ENCODE data around the gene TMEM109. TPM values are rescaled to one million over a fixed set of nuclear protein-coding genes. Genes with fewer than 3 reads are reported as not detected.

Gene TMEM109
- total and polyA plus RNA-seq, 2 experiments from 2014 or later: 17.4 to 17.7 TPM

GRCh38 chr11:60964801-60965200 is 50.8 kb downstream of the TMEM109 start (continued):
- TF ChIP-seq, protein P1, sequence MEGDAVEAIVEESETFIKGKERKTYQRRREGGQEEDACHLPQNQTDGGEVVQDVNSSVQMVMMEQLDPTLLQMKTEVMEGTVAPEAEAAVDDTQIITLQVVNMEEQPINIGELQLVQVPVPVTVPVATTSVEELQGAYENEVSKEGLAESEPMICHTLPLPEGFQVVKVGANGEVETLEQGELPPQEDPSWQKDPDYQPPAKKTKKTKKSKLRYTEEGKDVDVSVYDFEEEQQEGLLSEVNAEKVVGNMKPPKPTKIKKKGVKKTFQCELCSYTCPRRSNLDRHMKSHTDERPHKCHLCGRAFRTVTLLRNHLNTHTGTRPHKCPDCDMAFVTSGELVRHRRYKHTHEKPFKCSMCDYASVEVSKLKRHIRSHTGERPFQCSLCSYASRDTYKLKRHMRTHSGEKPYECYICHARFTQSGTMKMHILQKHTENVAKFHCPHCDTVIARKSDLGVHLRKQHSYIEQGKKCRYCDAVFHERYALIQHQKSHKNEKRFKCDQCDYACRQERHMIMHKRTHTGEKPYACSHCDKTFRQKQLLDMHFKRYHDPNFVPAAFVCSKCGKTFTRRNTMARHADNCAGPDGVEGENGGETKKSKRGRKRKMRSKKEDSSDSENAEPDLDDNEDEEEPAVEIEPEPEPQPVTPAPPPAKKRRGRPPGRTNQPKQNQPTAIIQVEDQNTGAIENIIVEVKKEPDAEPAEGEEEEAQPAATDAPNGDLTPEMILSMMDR (conservative IDR thresholded peaks at IDR 0.05; ENCODE audit: low read depth in 2 of 2): no peak
- TF ChIP-seq ZNF331 (CRISPR knock-in tag; IDR thresholded peaks at IDR 0.05; ENCODE audit: low read depth) (no peak), STAT1 (IDR thresholded peaks at IDR 0.05; ENCODE audit: unreplicated experiment) (no peak), ZNF114 (CRISPR knock-in tag; IDR thresholded peaks at IDR 0.05) (no peak), POLR2AphosphoS5 (IDR thresholded peaks at IDR 0.05; ENCODE audit: low read depth) (no peak), CREB1 (CRISPR knock-in tag; IDR thresholded peaks at IDR 0.05; ENCODE audit: low read depth) (no peak), EZH2phosphoT487 (IDR thresholded peaks at IDR 0.05; ENCODE audit: unreplicated experiment) (no peak)
- TF ChIP-seq, protein P2, sequence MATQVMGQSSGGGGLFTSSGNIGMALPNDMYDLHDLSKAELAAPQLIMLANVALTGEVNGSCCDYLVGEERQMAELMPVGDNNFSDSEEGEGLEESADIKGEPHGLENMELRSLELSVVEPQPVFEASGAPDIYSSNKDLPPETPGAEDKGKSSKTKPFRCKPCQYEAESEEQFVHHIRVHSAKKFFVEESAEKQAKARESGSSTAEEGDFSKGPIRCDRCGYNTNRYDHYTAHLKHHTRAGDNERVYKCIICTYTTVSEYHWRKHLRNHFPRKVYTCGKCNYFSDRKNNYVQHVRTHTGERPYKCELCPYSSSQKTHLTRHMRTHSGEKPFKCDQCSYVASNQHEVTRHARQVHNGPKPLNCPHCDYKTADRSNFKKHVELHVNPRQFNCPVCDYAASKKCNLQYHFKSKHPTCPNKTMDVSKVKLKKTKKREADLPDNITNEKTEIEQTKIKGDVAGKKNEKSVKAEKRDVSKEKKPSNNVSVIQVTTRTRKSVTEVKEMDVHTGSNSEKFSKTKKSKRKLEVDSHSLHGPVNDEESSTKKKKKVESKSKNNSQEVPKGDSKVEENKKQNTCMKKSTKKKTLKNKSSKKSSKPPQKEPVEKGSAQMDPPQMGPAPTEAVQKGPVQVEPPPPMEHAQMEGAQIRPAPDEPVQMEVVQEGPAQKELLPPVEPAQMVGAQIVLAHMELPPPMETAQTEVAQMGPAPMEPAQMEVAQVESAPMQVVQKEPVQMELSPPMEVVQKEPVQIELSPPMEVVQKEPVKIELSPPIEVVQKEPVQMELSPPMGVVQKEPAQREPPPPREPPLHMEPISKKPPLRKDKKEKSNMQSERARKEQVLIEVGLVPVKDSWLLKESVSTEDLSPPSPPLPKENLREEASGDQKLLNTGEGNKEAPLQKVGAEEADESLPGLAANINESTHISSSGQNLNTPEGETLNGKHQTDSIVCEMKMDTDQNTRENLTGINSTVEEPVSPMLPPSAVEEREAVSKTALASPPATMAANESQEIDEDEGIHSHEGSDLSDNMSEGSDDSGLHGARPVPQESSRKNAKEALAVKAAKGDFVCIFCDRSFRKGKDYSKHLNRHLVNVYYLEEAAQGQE (IDR thresholded peaks at IDR 0.05; ENCODE audit: unreplicated experiment): no peak
- TF ChIP-seq, protein P3, sequence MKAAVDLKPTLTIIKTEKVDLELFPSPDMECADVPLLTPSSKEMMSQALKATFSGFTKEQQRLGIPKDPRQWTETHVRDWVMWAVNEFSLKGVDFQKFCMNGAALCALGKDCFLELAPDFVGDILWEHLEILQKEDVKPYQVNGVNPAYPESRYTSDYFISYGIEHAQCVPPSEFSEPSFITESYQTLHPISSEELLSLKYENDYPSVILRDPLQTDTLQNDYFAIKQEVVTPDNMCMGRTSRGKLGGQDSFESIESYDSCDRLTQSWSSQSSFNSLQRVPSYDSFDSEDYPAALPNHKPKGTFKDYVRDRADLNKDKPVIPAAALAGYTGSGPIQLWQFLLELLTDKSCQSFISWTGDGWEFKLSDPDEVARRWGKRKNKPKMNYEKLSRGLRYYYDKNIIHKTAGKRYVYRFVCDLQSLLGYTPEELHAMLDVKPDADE (IDR thresholded peaks at IDR 0.05): no peak

DNA sequence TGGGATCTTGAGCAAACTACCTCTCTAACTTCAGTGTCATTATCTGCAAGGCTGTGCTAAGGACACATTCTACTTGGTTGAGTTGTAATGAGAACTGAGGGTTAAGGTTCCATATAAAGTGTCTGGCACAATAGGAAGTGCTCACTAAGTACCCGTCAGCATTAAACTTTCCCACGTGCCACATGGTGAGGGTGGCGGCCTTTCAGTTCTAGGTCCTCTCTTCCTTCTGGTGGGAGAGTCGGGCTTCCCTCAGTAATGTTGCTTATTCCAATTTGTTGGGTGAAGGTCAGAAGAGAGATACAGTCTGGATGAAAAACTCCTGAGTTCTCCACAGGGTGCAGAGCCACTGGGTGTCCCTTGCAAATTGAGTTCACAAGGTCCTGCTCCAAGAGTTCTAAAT is 52.9 kb downstream of the TMEM109 start:
- Histone ChIP-seq H3K27me3 (ENCODE audit: insufficient read depth) (no peaks in the 10 kb centered on the region), H3K79me2 (replicated peaks; ENCODE audit: insufficient read depth) (no peaks in the 10 kb centered on the region), H3K27ac (ENCODE audit: low read depth) (no peak overlapping the region), H3K36me3 (ENCODE audit: insufficient read depth) (no peaks in the 10 kb centered on the region), H3K4me2 (no peak overlapping the region), H3K4me3 (no peak overlapping the region), H3K9me2 (ENCODE audit: insufficient read depth) (peaks cover 5% of the 10 kb centered on the region; the same call in 1 of the 2 replicates), H3K4me1 (ENCODE audit: insufficient read depth) (no peaks in the 10 kb centered on the region), H3F3A (replicated peaks; ENCODE audit: low read depth) (no peaks in the 10 kb centered on the region), H4K20me1 (replicated peaks; ENCODE audit: insufficient read depth) (no peaks in the 10 kb centered on the region), H2AFZ (no peak overlapping the region)
- Mint-ChIP-seq H3K27ac (no peak overlapping the region), H3K36me3 (ENCODE audit: low read depth) (peaks cover 4% of the 10 kb centered on the region; the same call in 1 of the 3 replicates), H3K4me3 (no peak overlapping the region), H3K27me3 (ENCODE audit: insufficient read depth, low read depth, poor library complexity) (peaks cover 1% of the 10 kb centered on the region), H3K9me3 (peaks cover 23% of the 10 kb centered on the region), H3K4me1 (no peaks in the 10 kb centered on the region)
- DNase-seq (ENCODE audit: low spot score) (no peak), ATAC-seq (no peak)
- TF ChIP-seq NANOG (IDR thresholded peaks at IDR 0.05; ENCODE audit: borderline replicate concordance): no peak
- no peak for TF ChIP-seq JUNB (IDR thresholded peaks at IDR 0.05; ENCODE audit: unreplicated experiment)
- TF ChIP-seq, protein P2 (IDR thresholded peaks at IDR 0.05; ENCODE audit: unreplicated experiment): no peak
- TF ChIP-seq EZH2phosphoT487 (IDR thresholded peaks at IDR 0.05; ENCODE audit: unreplicated experiment): no peak
- TF ChIP-seq ZNF114 (CRISPR knock-in tag; IDR thresholded peaks at IDR 0.05): no peak
- TF ChIP-seq STAT1 (IDR thresholded peaks at IDR 0.05; ENCODE audit: unreplicated experiment): no peak
- no peak for TF ChIP-seq EZH2 (IDR thresholded peaks at IDR 0.05; ENCODE audit: low read depth, unreplicated experiment)
- no peak for TF ChIP-seq ZNF331 (CRISPR knock-in tag; IDR thresholded peaks at IDR 0.05; ENCODE audit: low read depth)
- TF ChIP-seq CREB1 (CRISPR knock-in tag; IDR thresholded peaks at IDR 0.05; ENCODE audit: low read depth): no peak
- TF ChIP-seq, protein P3 (IDR thresholded peaks at IDR 0.05): no peak
- TF ChIP-seq, protein P1 (conservative IDR thresholded peaks at IDR 0.05; ENCODE audit: low read depth in 2 of 2): no peak
- no peak for TF ChIP-seq POLR2AphosphoS5 (IDR thresholded peaks at IDR 0.05; ENCODE audit: low read depth)

Measured in GM23338 (cell line).